ENCODE measurements around the gene SLC12A7.

DNA sequence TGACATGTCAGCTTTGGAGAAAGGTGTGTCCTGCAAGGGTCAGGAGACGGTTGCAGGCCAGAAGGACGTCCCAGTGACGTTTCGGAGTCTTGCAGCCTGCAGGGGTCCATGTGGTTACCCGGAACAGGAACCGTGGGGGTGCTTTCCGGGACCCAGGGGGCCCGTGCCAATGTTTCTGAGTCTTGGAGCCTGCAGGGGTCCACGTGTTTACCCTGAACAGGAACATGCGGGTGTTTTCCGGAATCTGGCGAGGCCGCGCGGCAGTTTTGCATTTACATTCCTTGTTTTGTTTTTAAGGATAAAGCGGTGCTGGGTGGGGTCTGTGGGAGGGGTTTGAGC is 72.7 kb downstream of the SLC12A7 start:
- TF ChIP-seq, protein P1, sequence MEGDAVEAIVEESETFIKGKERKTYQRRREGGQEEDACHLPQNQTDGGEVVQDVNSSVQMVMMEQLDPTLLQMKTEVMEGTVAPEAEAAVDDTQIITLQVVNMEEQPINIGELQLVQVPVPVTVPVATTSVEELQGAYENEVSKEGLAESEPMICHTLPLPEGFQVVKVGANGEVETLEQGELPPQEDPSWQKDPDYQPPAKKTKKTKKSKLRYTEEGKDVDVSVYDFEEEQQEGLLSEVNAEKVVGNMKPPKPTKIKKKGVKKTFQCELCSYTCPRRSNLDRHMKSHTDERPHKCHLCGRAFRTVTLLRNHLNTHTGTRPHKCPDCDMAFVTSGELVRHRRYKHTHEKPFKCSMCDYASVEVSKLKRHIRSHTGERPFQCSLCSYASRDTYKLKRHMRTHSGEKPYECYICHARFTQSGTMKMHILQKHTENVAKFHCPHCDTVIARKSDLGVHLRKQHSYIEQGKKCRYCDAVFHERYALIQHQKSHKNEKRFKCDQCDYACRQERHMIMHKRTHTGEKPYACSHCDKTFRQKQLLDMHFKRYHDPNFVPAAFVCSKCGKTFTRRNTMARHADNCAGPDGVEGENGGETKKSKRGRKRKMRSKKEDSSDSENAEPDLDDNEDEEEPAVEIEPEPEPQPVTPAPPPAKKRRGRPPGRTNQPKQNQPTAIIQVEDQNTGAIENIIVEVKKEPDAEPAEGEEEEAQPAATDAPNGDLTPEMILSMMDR (IDR thresholded peaks at IDR 0.05): no peak
- TF ChIP-seq POLR2A (IDR thresholded peaks at IDR 0.05): no peak

Measured in right lobe of liver (tissue), 4 donors.